Small intestine (tissue), 7 donors: ENCODE data around the gene CCT3. TPM values are rescaled to one million over a fixed set of nuclear protein-coding genes. Genes with fewer than 3 reads are reported as not detected.
"Not testable (repeated sequence)": the region's sequence is repeated elsewhere in the genome, so short reads cannot be mapped to it uniquely, and the experiment has no call there.

ENCODE experiments used
- DNase-seq, 2 donors: peaks; one replicate each; pipeline versions ENCODE4 v3.0.0 to v3.0.0-alpha.2; 2013
- FAIRE-seq: peaks from 2 replicates; lab custom pipeline; 2012; peaks lifted over from hg19 to GRCh38; lab: Jason Lieb, UNC
- H3K27ac ChIP-seq, 3 donors: one replicate each; pipeline ENCODE4 v1.5.1; 2013; ENCODE audit warnings: low read length in 2 of 3, mild to moderate bottlenecking in 2 of 3, control low read depth in 1 of 3, inconsistent platforms in 1 of 3, low read depth in 1 of 3, moderate library complexity in 1 of 3
- H3K27me3 ChIP-seq, 3 donors: one replicate each; pipeline ENCODE4 v1.6.1; 2013; ENCODE audit warnings: low read length in 3 of 3, inconsistent platforms in 1 of 3; ENCODE audit not compliant: control insufficient read depth in 3 of 3, insufficient read depth in 3 of 3
- H3K36me3 ChIP-seq, 3 donors: one replicate each; pipeline ENCODE4 v1.6.1; 2013; ENCODE audit warnings: low read length in 3 of 3, inconsistent platforms in 1 of 3, low read depth in 1 of 3, mild to moderate bottlenecking in 1 of 3, moderate library complexity in 1 of 3; ENCODE audit not compliant: control insufficient read depth in 3 of 3, insufficient read depth in 2 of 3
- H3K4me1 ChIP-seq, 3 donors: one replicate each; pipeline ENCODE4 v1.6.1; 2013; ENCODE audit warnings: low read length in 2 of 3, inconsistent platforms in 1 of 3, low read depth in 1 of 3, mild to moderate bottlenecking in 1 of 3, moderate library complexity in 1 of 3; ENCODE audit not compliant: control insufficient read depth in 3 of 3, insufficient read depth in 2 of 3
- H3K4me3 ChIP-seq, 3 donors: one replicate each; pipeline ENCODE4 v1.5.1; 2013; ENCODE audit warnings: low read length in 3 of 3, control low read depth in 1 of 3, inconsistent platforms in 1 of 3, low read depth in 1 of 3, mild to moderate bottlenecking in 1 of 3, moderate library complexity in 1 of 3
- H3K9me3 ChIP-seq, 2 donors: one replicate each; pipeline ENCODE4 v1.6.1; 2013; ENCODE audit warnings: low read depth in 1 of 2, low read length in 1 of 2; ENCODE audit not compliant: control insufficient read depth in 2 of 2, insufficient read depth in 1 of 2
- WGBS, 3 donors: extraction: QIAGEN DNeasy Blood & Tissue Kit; methylation state at CpG; one replicate each; pipeline ENCODE4 v1.1.7; 2013; 5-methylcytosine and 5-hydroxymethylcytosine counted together
- polyA plus RNA-seq, 4 donors: library from polyadenylated mRNA; stranded (reverse) in 3 of 4; unstranded in 1 of 4; fragments of 200-250 nt in 3 of 4; fragments of 120-200 nt in 1 of 4; gene quantifications; one replicate each; pipeline versions ENCODE4 v1.2.1 to v1.2.3, GENCODE V29; 2013
- donor health status: healthy with polysubstance abuse.
- donor health status: control.
- donor health status: control.
- donor health status: Bipolar disorder and iron deficiency.
- donor health status: healthy.

Gene CCT3
- polyA plus RNA-seq, 4 donors: 113 to 187 (median 155) TPM

DNA sequence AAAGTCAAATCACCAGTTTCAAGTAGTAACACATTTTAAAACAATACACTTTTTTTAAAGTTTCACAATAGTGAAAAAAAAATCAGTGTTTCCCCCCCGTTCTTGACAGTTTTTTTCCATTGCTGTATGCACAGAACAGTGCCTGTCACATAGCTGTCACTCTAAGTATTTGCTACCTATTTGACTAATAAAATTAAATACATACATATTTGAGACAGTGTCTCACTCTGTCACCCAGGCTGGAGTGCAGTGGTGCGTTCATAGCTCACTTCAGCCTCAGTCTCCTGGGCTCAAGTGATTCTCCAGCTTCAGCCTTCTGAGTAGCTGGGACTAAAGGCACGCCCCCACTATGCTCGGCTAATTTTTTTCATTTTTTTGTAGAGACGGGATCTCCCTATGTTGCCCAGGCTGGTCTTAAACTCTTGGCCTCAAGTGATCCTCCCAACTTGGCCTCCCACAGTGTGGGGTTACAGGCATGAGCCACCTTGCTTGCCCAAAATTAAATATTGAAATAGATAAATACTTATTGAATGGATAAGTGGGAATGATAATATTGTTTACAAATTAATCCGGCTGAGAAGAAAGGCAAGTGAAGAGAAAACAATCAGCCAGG is 18.3 kb upstream of the CCT3 start:
- no peak overlapping the region for H3K27ac ChIP-seq
- no peak for FAIRE-seq
- H3K4me1 ChIP-seq: peaks cover 0 to 7% (median 0%) of the 10 kb centered on the region in 3 donors
- H3K36me3 ChIP-seq: no peaks in the 10 kb centered on the region
- 21 to 41% (median 32%) methylated on average over 6 of the region's 6 CpGs for WGBS, 3 donors
- peaks cover 0 to 7% of the 10 kb centered on the region in 2 donors for H3K9me3 ChIP-seq
- no peak for DNase-seq
- no peak overlapping the region for H3K4me3 ChIP-seq
- H3K27me3 ChIP-seq: peaks cover 0 to 16% (median 5%) of the 10 kb centered on the region in 3 donors

DNA sequence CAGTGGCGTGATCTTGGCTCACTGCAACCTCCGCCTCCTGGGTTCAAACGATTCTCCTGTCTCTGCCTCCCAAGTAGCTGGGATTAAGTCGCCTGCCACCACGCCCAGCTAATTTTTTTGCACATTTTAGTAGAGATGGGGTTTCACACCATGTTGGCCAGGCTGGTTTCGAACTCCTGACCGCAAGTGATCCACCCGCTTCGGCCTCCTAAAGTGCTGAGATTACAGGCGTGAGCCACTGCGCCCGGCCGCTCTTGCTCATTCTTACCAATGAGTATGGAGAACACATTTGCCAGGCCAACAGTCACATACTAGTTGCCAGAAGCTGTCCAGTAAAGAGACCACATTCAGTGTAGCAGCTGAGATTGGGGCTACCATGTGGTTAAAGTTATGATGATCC is 14.4 kb upstream of the CCT3 start:
- H3K4me3 ChIP-seq, H3K9me3 ChIP-seq, H3K27ac ChIP-seq, H3K36me3 ChIP-seq, H3K4me1 ChIP-seq, FAIRE-seq, DNase-seq: not testable (repeated sequence)
- peaks cover 0 to 17% (median 5%) of the 10 kb centered on the region in 3 donors for H3K27me3 ChIP-seq
- 91 to 93% (median 91%) methylated on average over 13 of the region's 13 CpGs for WGBS, 3 donors

DNA sequence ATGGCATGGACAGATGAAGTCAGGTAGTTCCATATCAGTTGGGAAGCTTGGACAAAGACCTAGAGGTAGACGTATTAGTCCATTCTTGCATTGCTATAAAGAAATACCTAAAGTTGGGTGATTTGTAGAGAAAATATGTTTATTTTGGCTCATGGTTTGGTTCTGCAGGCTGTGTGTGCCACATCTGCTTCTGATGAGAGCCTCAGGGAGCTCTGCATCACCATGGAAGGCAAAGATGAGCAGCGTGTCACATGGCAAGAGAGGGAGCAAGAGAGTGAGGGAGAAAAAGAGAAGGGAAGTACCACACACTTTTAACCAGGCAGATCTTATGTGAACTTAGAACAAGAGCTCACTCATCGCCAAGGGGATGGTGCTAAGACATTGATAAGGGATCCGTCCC is 9.2 kb upstream of the CCT3 start:
- H3K9me3 ChIP-seq: no peaks in the 10 kb centered on the region
- FAIRE-seq: no peak
- no peak overlapping the region for H3K4me3 ChIP-seq
- WGBS, 3 donors: 78 to 85% (median 84%) methylated on average over 4 of the region's 4 CpGs
- no peak overlapping the region for H3K27ac ChIP-seq
- no peaks in the 10 kb centered on the region for H3K4me1 ChIP-seq
- no peaks in the 10 kb centered on the region for H3K36me3 ChIP-seq
- DNase-seq: no peak
- peaks cover 0 to 4% (median 0%) of the 10 kb centered on the region in 3 donors for H3K27me3 ChIP-seq

DNA sequence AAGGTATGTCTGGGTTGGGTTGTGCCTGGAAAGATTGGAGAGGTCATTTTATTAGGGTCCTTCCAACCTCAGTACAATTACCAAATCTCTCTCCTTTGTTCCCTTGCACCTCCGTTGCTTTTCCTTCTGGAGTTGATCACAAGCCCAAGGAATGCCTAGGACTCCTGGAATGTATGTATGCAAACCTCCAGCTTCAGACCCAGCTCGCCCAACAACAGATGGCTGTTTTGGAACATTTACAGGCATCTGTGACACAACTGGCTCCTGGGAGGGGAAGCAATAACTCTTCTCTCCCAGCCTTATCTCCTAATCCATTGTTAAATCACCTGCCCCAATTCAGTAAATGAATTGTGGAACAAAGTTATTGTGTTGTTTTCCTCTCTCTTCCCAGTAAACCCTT is 8.5 kb upstream of the CCT3 start:
- Histone ChIP-seq H3K36me3 (no peaks in the 10 kb centered on the region), H3K4me1 (no peaks in the 10 kb centered on the region), H3K9me3 (no peaks in the 10 kb centered on the region), H3K4me3 (no peak overlapping the region), H3K27ac (no peak overlapping the region), H3K27me3 (peaks cover 0 to 4% (median 0%) of the 10 kb centered on the region in 3 donors)
- WGBS, 3 donors: 25 to 37% (median 35%) methylated on average over 2 of the region's 2 CpGs
- no peak for FAIRE-seq
- DNase-seq: no peak

DNA sequence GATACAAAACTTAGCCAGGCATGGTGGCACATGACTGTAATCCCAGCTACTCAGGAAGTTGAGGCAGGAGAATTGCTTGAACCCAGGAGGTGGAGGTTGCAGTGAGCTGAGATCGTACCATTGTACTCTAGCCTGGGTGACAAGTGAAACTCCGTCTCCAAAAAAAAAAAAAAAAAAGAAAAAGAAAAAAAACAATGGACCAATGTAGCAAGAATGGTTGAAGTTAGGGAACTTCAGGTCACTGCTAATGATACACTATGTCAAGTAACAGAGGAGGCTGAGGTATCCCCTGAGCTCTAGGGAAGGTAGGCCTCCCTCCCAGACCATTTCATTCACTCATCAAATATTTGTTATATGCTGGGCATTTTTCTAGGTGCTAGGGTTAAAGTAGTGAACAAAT is 7.9 kb upstream of the CCT3 start:
- DNase-seq, H3K9me3 ChIP-seq, H3K4me1 ChIP-seq, FAIRE-seq, H3K27ac ChIP-seq, H3K36me3 ChIP-seq, H3K4me3 ChIP-seq, H3K27me3 ChIP-seq: not testable (repeated sequence)
- 80 to 92% (median 89%) methylated on average over 1 to 2 of the region's 2 CpGs for WGBS, 3 donors

DNA sequence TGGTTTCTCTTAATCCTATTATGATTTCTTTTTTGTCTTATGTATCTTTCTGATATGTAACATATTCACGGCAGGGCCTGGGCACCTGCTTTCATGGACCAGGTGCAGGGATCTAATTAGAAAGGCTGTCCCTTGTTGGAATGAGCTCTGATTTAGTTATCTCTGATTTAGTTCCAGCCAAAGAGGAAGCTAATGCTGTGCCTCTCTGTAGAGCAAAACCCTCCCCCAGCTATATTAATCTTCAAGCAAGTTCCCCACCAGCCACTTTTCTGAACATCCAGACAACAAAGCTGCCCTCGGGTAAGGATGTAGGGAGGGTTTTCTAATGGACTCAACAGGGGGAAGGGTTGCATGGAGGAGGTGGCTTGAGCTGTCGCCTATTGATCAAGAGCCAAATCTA is 6.3 kb upstream of the CCT3 start:
- Histone ChIP-seq H3K4me3 (no peak overlapping the region), H3K9me3 (no peaks in the 10 kb centered on the region), H3K4me1 (no peaks in the 10 kb centered on the region), H3K36me3 (no peaks in the 10 kb centered on the region), H3K27ac (no peak overlapping the region), H3K27me3 (peaks cover 0 to 4% (median 0%) of the 10 kb centered on the region in 3 donors)
- no peak for FAIRE-seq
- DNase-seq: no peak
- 52 to 64% (median 62%) methylated on average over 3 of the region's 3 CpGs for WGBS, 3 donors

DNA sequence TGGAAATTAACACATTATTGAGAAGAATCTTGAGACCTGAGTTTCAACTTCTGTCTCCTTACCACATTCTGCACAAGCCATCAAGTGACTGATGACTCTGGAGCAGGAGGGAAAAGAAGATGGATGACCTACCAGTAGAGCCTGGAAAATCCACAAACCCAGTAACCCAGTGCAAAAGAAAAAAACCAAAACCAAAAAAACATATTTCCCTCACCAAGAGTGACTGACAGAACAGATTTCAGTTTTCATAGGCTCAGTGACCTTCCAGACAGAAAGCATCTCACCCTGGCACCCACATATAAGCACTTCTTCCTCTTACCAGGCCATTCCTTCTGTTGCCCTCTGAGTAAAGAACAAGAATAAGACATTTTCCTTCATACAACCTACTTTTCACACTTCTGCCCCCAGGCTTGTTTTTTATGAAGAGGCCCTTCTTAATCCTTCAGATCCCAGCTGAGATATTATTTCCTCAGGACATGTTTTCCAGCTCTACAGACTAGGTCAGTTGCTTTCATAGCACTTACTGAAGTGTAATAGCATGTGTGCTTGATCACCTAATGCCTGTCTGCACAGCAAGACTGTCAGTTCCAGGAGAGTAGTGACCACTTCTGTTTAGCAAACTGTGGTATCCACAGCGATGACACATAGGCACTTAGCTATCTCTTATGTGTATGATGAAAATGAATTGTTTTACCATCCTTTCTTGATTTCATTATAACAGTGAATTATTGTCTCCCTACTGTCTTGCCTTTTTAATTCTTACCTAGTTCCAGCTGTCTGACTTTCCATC is 4.3 kb upstream of the CCT3 start:
- H3K9me3 ChIP-seq: no peaks in the 10 kb centered on the region
- H3K4me1 ChIP-seq: no peaks in the 10 kb centered on the region
- H3K36me3 ChIP-seq: no peaks in the 10 kb centered on the region
- no peak overlapping the region for H3K4me3 ChIP-seq
- no peak overlapping the region for H3K27ac ChIP-seq
- peaks cover 0 to under 1% (median 0%) of the 10 kb centered on the region in 3 donors for H3K27me3 ChIP-seq
- DNase-seq (no peak), FAIRE-seq (no peak)
- WGBS, 3 donors: 82 to 97% (median 95%) methylated on average over 1 of the region's 1 CpG

DNA sequence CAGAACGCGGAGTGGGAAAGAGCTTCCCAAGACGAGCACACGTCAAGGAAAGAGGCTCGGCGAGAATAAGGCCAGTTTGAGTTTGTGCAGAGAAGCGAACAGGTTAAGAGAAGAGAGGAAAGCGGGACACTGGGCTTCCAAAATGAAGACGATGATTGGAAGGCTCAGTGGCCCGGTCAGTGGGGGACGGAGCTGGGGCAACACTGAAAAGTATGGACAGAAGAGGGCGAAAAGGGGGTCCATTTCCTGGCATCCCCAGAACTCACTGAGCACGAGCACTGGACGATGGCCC is 258 bp downstream of the CCT3 start:
- no peaks in the 10 kb centered on the region for H3K27me3 ChIP-seq
- no peak for FAIRE-seq
- peaks cover 0 to 6% (median 3%) of the 10 kb centered on the region in 3 donors for H3K4me1 ChIP-seq
- peak overlapping the region in 2 of 3 donors; percentile 76 to 88 for H3K27ac ChIP-seq
- H3K9me3 ChIP-seq: no peaks in the 10 kb centered on the region
- H3K4me3 ChIP-seq: peak overlapping the region; percentile 69 to 85 (median 78)
- WGBS, 3 donors: 0% methylated on average over 14 of the region's 14 CpGs
- DNase-seq: no peak
- peaks cover 2 to 17% (median 3%) of the 10 kb centered on the region in 3 donors for H3K36me3 ChIP-seq
